Vagina (tissue), 2 donors: ENCODE results near the gene ARGLU1. TPM values are rescaled to one million over a fixed set of nuclear protein-coding genes. Genes with fewer than 3 reads are reported as not detected.
A peak's percentile ranks its signal among the peaks of the same experiment; 100 is the strongest.

Source experiments
- DNase-seq, 2 donors: peaks; one replicate each; pipeline ENCODE4 v3.0.0-alpha.2; 2017; ENCODE audit errors: extremely low spot score in 2 of 2
- H3K27ac ChIP-seq: fragments of 200-600 bp; sonication (generic); one replicate; pipeline ENCODE4 v1.5.1; 2019
- H3K27me3 ChIP-seq: fragments of 200-600 bp; sonication (generic); one replicate; pipeline ENCODE4 v1.5.1; 2019
- H3K36me3 ChIP-seq, 2 donors: fragments of 200-600 bp; sonication (generic); one replicate each; pipeline ENCODE4 v1.5.1; 2017 to 2019
- H3K4me1 ChIP-seq: fragments of 200-600 bp; sonication (generic); one replicate; pipeline ENCODE4 v1.5.1; 2019
- H3K4me3 ChIP-seq, 2 donors: fragments of 200-600 bp; sonication (generic); 1 replicate in 1 of 2; 2 replicates in 1 of 2; pipeline ENCODE4 v1.5.1; 2016 to 2019
- H3K9me3 ChIP-seq: fragments of 200-600 bp; sonication (generic); one replicate; pipeline ENCODE4 v1.5.1; 2019
- CTCF ChIP-seq, 3 experiments: fragments of 450-650 bp in 2 of 3; fragments of 200-600 bp in 1 of 3; sonication (generic) in 1 of 3; IDR thresholded peaks; one replicate each; pipeline ENCODE4 v1.5.1; 2017 to 2019; ENCODE audit warnings: antibody characterized with exemption in 3 of 3, mild to moderate bottlenecking in 2 of 3, moderate library complexity in 2 of 3
- POLR2A ChIP-seq, 2 donors: fragments of 450-650 bp; IDR thresholded peaks; one replicate each; pipeline ENCODE4 v1.6.1; 2017; ENCODE audit warnings: antibody characterized with exemption in 2 of 2, mild to moderate bottlenecking in 2 of 2, moderate library complexity in 2 of 2
- POLR2AphosphoS5 ChIP-seq, 2 donors: sonication (generic); formaldehyde crosslinking; IDR thresholded peaks; one replicate each; pipeline ENCODE4 v1.9.0; 2017; ENCODE audit warnings: antibody characterized with exemption in 2 of 2, mild to moderate bottlenecking in 2 of 2, low read depth in 1 of 2; ENCODE audit not compliant: insufficient read depth in 1 of 2
- intact Hi-C: fragments of 100-400 bp; cut with DNase I; formaldehyde crosslinking; loops from one replicate; pipeline ENCODE4 v1.15.1; 2023
- total RNA-seq: library from RNA; depleted of rRNA; stranded (reverse); fragments of >200 nt; gene quantifications from one replicate; pipeline ENCODE4 v1.2.3, GENCODE V29; 2016

The ARGLU1 gene
- total RNA-seq, 1 donor from 2014 or later, result 88.9 TPM

GRCh38 chr13:106530171-106530851 is 37.6 kb downstream of the ARGLU1 start:
- Histone ChIP-seq H3K36me3 (no peaks in the 10 kb centered on the region), H3K9me3 (no peaks in the 10 kb centered on the region), H3K27me3 (no peaks in the 10 kb centered on the region), H3K27ac (no peak overlapping the region), H3K4me3 (peak overlapping the region in 1 of 2 donors; percentile 3), H3K4me1 (peaks cover 54% of the 10 kb centered on the region)
- intact Hi-C loops, result loop anchor here (10.0 kb wide), 1 partner anchor 384 kb away; no protein-coding TSS in a partner anchor
- DNase-seq, result no peak
- TF ChIP-seq POLR2A (IDR thresholded peaks at IDR 0.05) (no peak), POLR2AphosphoS5 (IDR thresholded peaks at IDR 0.05; ENCODE audit: insufficient read depth in 1 of 2, low read depth in 1 of 2) (peak in 1 of 2 donors; percentile 41), CTCF (IDR thresholded peaks at IDR 0.05) (no peak)

- intact Hi-C loops, result loop anchor here (10.0 kb wide), 1 partner anchor 385 kb away; no protein-coding TSS in a partner anchor
- Histone ChIP-seq H3K27me3 (no peaks in the 10 kb centered on the region), H3K36me3 (no peaks in the 10 kb centered on the region), H3K4me3 (peak overlapping the region in 1 of 2 donors; percentile 3), H3K27ac (no peak overlapping the region), H3K4me1 (peaks cover 61% of the 10 kb centered on the region), H3K9me3 (no peaks in the 10 kb centered on the region)
- no peak for DNase-seq
- TF ChIP-seq CTCF (IDR thresholded peaks at IDR 0.05) (no peak), POLR2AphosphoS5 (IDR thresholded peaks at IDR 0.05; ENCODE audit: insufficient read depth in 1 of 2, low read depth in 1 of 2) (no peak), POLR2A (IDR thresholded peaks at IDR 0.05) (no peak)
Measured at GRCh38 chr13:106529415-106530170, 38.3 kb downstream of the ARGLU1 start.

- peaks cover 62% of the 10 kb centered on the region for H3K4me1 ChIP-seq
- DNase-seq, result no peak
- no peak overlapping the region for H3K27ac ChIP-seq
- no peaks in the 10 kb centered on the region for H3K9me3 ChIP-seq
- H3K27me3 ChIP-seq, result no peaks in the 10 kb centered on the region
- no peak overlapping the region for H3K4me3 ChIP-seq
- intact Hi-C loops, result no loop called here
- no peak for TF ChIP-seq POLR2AphosphoS5 (IDR thresholded peaks at IDR 0.05; ENCODE audit: insufficient read depth in 1 of 2, low read depth in 1 of 2)
- no peak for TF ChIP-seq CTCF (IDR thresholded peaks at IDR 0.05)
- no peak for TF ChIP-seq POLR2A (IDR thresholded peaks at IDR 0.05)
- H3K36me3 ChIP-seq, result no peaks in the 10 kb centered on the region
Measured at GRCh38 chr13:106528718-106529414, 39.1 kb downstream of the ARGLU1 start.

GRCh38 chr13:106527826-106528225 is 40.1 kb downstream of the ARGLU1 start:
- no peak for DNase-seq
- H3K27ac ChIP-seq, result no peak overlapping the region
- peaks cover 68% of the 10 kb centered on the region for H3K4me1 ChIP-seq
- intact Hi-C loops, result no loop called here
- TF ChIP-seq POLR2AphosphoS5 (IDR thresholded peaks at IDR 0.05; ENCODE audit: insufficient read depth in 1 of 2, low read depth in 1 of 2), result no peak
- no peak for TF ChIP-seq CTCF (IDR thresholded peaks at IDR 0.05)
- no peak for TF ChIP-seq POLR2A (IDR thresholded peaks at IDR 0.05)
- no peaks in the 10 kb centered on the region for H3K9me3 ChIP-seq
- no peaks in the 10 kb centered on the region for H3K36me3 ChIP-seq
- H3K4me3 ChIP-seq, result no peak overlapping the region
- no peaks in the 10 kb centered on the region for H3K27me3 ChIP-seq
